ENCODE results near the gene EPAS1. TPM values are rescaled to one million over a fixed set of nuclear protein-coding genes. Genes with fewer than 3 reads are reported as not detected.

EPAS1 gene
- total RNA-seq, 4 donors from 2014 or later: 102 to 260 (median 167) TPM

DNA sequence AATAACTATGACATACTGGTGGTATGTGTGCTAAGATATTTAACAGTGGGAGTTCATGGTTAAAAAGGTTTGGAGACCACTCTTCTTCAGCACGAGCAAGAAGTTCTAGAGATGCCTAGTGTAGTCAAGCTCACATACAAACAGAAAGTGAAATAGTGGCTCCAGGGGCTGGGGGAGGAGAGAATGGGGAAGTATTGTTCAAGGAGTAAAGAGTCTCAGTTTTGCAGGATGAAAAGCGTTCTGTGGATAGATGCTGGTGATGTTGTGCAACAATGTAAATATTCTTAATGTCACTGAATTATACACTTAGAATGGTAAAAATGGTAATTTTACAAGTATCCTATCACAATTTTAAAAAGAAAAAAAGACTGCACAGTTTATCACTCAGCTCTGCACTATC lies 29.0 kb upstream of the EPAS1 start:
- intact Hi-C loops (cut with DNase I; ENCODE audit: low total_unique reads): no loop called here
- Histone ChIP-seq H3K4me1 (peaks cover 0 to 12% (median 0%) of the 10 kb centered on the region in 4 donors), H3K4me3 (no peak overlapping the region), H3K36me3 (no peaks in the 10 kb centered on the region), H3K27me3 (no peaks in the 10 kb centered on the region), H3K9me3 (no peaks in the 10 kb centered on the region), H3K27ac (peak overlapping the region in 2 of 4 donors; percentile 4 to 20)
- TF ChIP-seq, protein P1, sequence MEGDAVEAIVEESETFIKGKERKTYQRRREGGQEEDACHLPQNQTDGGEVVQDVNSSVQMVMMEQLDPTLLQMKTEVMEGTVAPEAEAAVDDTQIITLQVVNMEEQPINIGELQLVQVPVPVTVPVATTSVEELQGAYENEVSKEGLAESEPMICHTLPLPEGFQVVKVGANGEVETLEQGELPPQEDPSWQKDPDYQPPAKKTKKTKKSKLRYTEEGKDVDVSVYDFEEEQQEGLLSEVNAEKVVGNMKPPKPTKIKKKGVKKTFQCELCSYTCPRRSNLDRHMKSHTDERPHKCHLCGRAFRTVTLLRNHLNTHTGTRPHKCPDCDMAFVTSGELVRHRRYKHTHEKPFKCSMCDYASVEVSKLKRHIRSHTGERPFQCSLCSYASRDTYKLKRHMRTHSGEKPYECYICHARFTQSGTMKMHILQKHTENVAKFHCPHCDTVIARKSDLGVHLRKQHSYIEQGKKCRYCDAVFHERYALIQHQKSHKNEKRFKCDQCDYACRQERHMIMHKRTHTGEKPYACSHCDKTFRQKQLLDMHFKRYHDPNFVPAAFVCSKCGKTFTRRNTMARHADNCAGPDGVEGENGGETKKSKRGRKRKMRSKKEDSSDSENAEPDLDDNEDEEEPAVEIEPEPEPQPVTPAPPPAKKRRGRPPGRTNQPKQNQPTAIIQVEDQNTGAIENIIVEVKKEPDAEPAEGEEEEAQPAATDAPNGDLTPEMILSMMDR (IDR thresholded peaks at IDR 0.05): no peak
- no peak for TF ChIP-seq POLR2A (IDR thresholded peaks at IDR 0.05)
- no peak for TF ChIP-seq POLR2AphosphoS5 (IDR thresholded peaks at IDR 0.05)
- no peak for DNase-seq
- WGBS, 2 donors (ENCODE audit: low coverage in 1 of 2): 33 to 47% methylated on average over 2 of the region's 2 CpGs
- in situ Hi-C loops (cut with MboI; ENCODE audit: low pct_ligation_motif_present in 1 of 4, low pct_unique_long_range_greater_than_20kb in 1 of 4, low sequenced_read_pairs in 3 of 4): no loop called here

DNA sequence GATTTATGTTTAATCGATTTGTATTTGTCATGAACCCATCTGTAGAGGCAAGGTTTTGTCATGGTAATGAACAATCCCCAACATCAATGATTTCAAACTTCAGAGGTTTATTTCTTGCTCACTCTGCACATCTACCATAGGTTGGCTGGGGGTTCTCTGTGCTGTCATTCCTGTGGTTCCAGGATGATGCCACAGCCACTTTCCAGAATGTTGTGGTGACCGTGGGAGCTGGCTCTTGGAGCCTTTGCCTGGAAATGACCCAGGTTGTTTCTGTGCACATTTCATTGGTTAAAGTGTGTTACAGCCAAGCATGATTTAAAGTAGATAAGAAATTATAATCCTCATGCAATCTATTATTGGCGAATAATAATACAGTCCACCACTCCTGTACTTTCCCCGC lies 28.2 kb upstream of the EPAS1 start:
- in situ Hi-C loops (cut with MboI; ENCODE audit: low pct_ligation_motif_present in 1 of 4, low pct_unique_long_range_greater_than_20kb in 1 of 4, low sequenced_read_pairs in 3 of 4): no loop called here
- 50 to 77% methylated on average over 1 to 4 of the region's 4 CpGs for WGBS, 2 donors (ENCODE audit: low coverage in 1 of 2)
- DNase-seq: no peak
- intact Hi-C loops (cut with DNase I; ENCODE audit: low total_unique reads): no loop called here
- Histone ChIP-seq H3K27ac (no peak overlapping the region), H3K36me3 (no peaks in the 10 kb centered on the region), H3K27me3 (no peaks in the 10 kb centered on the region), H3K4me1 (peaks cover 0 to 12% (median 0%) of the 10 kb centered on the region in 4 donors), H3K4me3 (no peak overlapping the region), H3K9me3 (no peaks in the 10 kb centered on the region)
- TF ChIP-seq, protein P1 (IDR thresholded peaks at IDR 0.05): no peak
- no peak for TF ChIP-seq POLR2A (IDR thresholded peaks at IDR 0.05)
- TF ChIP-seq EP300 (IDR thresholded peaks at IDR 0.05; ENCODE audit: low read depth): no peak
- TF ChIP-seq POLR2AphosphoS5 (IDR thresholded peaks at IDR 0.05): no peak

DNA sequence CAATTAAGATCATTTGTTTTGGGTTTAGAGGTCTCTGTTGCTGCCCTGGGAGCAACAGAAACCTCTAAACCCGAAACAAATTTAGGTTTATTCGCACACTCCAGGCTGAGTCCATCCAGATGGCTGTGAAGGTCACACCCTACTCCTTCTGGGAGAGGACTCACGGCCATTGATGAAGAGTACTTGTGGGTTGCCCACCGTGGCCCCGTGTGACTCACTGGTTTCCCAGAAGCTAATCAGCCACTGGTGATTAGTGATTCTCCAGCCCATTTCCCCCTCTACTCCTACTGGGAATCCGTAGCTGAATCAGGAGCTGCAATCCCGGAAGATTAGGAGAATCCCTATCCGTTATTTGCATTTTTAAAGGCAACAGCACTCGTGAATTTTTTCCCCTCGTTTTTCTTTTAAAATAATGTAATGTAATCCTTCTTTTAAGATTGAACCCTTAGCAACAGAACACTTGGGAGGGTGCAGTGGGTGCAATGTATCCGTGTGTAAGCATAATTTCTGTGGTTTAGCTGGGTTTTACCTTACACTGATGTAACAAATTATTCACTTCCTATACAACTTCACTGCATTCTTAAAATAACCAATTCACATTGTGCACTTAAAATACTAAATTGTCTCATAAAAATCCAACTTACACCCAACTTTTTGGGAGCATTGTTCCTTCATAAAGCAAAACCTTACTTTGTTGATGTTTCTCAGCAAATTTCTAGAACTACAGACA lies 27.5 kb upstream of the EPAS1 start:
- no peaks in the 10 kb centered on the region for H3K36me3 ChIP-seq
- intact Hi-C loops (cut with DNase I; ENCODE audit: low total_unique reads) (no loop called here), in situ Hi-C loops (cut with MboI; ENCODE audit: low pct_ligation_motif_present in 1 of 4, low pct_unique_long_range_greater_than_20kb in 1 of 4, low sequenced_read_pairs in 3 of 4) (no loop called here)
- DNase-seq: no peak
- H3K4me3 ChIP-seq: no peak overlapping the region
- TF ChIP-seq POLR2A (IDR thresholded peaks at IDR 0.05): no peak
- no peak for TF ChIP-seq POLR2AphosphoS5 (IDR thresholded peaks at IDR 0.05)
- TF ChIP-seq, protein P1 (IDR thresholded peaks at IDR 0.05): no peak
- TF ChIP-seq EP300 (IDR thresholded peaks at IDR 0.05; ENCODE audit: low read depth): no peak
- H3K4me1 ChIP-seq: peaks cover 0 to 12% (median 0%) of the 10 kb centered on the region in 4 donors
- no peaks in the 10 kb centered on the region for H3K9me3 ChIP-seq
- WGBS, 2 donors (ENCODE audit: low coverage in 1 of 2): 45 to 62% methylated on average over 4 to 11 of the region's 11 CpGs
- H3K27ac ChIP-seq: no peak overlapping the region
- no peaks in the 10 kb centered on the region for H3K27me3 ChIP-seq

DNA sequence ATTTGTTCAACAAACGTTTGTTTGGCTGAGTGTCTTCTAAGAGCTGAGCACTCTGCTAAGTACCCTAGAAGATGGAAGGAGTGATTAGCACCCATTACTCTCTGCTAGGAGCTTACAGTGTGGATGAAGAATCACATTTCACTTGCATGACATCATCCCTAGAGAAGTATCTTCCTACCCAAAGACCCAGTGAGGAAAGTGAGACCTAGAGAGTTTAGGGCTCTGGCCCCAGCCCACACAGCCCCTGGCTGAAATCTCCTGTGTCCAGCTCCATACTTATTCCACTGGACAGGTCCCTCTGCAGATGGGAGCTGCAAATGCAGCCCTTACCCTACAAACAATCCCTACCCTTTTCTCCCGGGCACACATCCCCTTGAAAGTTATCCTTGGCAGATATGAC lies 26.8 kb upstream of the EPAS1 start:
- Histone ChIP-seq H3K27me3 (no peaks in the 10 kb centered on the region), H3K9me3 (no peaks in the 10 kb centered on the region), H3K27ac (no peak overlapping the region), H3K4me1 (peaks cover 0 to 12% (median 0%) of the 10 kb centered on the region in 4 donors), H3K4me3 (no peak overlapping the region), H3K36me3 (no peaks in the 10 kb centered on the region)
- intact Hi-C loops (cut with DNase I; ENCODE audit: low total_unique reads): no loop called here
- 73% methylated on average over 2 of the region's 2 CpGs; no CpG with 5 or more reads in 1 of the 2 donors for WGBS, 2 donors (ENCODE audit: low coverage in 1 of 2)
- no peak for DNase-seq
- TF ChIP-seq POLR2AphosphoS5 (IDR thresholded peaks at IDR 0.05) (no peak), EP300 (IDR thresholded peaks at IDR 0.05; ENCODE audit: low read depth) (no peak), POLR2A (IDR thresholded peaks at IDR 0.05) (no peak)
- TF ChIP-seq, protein P1 (IDR thresholded peaks at IDR 0.05): no peak
- in situ Hi-C loops (cut with MboI; ENCODE audit: low pct_ligation_motif_present in 1 of 4, low pct_unique_long_range_greater_than_20kb in 1 of 4, low sequenced_read_pairs in 3 of 4): no loop called here

Measured in transverse colon (tissue), 4 donors.